ENCODE results near the gene OSBPL6. TPM values are rescaled to one million over a fixed set of nuclear protein-coding genes. Genes with fewer than 3 reads are reported as not detected.

OSBPL6 gene
- total and polyA plus RNA-seq, 9 of the 15 experiments (the other 6 are each of a cell fraction or from before 2014, with no cell fraction given), result 3.4 to 12.7 (median 9.3) TPM

- no peak for TF ChIP-seq ZFP30 (CRISPR knock-in tag; IDR thresholded peaks at IDR 0.05; ENCODE audit: borderline replicate concordance)
- TF ChIP-seq THAP12 (CRISPR knock-in tag; IDR thresholded peaks at IDR 0.05), result no peak
- TF ChIP-seq GTF2E2 (tag; IDR thresholded peaks at IDR 0.05), result peak; percentile 72
- no peak for TF ChIP-seq PHF20 (IDR thresholded peaks at IDR 0.05; ENCODE audit: partially characterized antibody)
- TF ChIP-seq CREB1 (IDR thresholded peaks at IDR 0.05), result peak; percentile 47
- peak; percentile 68; the same call in 1 of the 2 replicates for TF ChIP-seq CREB1 (CRISPR knock-in tag; IDR thresholded peaks at IDR 0.05)
- TF ChIP-seq GATAD2A (IDR thresholded peaks at IDR 0.05), result peak; percentile 91
- no peak for TF ChIP-seq NCOA4 (IDR thresholded peaks at IDR 0.05; ENCODE audit: partially characterized antibody)
- no peak for TF ChIP-seq FOXA1 (IDR thresholded peaks at IDR 0.05; ENCODE audit: borderline replicate concordance)
- TF ChIP-seq RBBP5 (IDR thresholded peaks at IDR 0.05; ENCODE audit: borderline replicate concordance, insufficient read depth, low read length, poor library complexity, severe bottlenecking), result no peak
- TF ChIP-seq ZNF263 (CRISPR knock-in tag; IDR thresholded peaks at IDR 0.05; ENCODE audit: borderline replicate concordance), result peak; percentile 70; the same call in 1 of the 2 replicates
- TF ChIP-seq NUFIP1 (IDR thresholded peaks at IDR 0.05; ENCODE audit: partially characterized antibody), result no peak
- TF ChIP-seq CXXC5 (CRISPR knock-in tag; IDR thresholded peaks at IDR 0.05), result peak; percentile 71
- no peak for TF ChIP-seq ZNF224 (CRISPR knock-in tag; IDR thresholded peaks at IDR 0.05)
- peak; percentile 59 for TF ChIP-seq MAFK (IDR thresholded peaks at IDR 0.05; ENCODE audit: low read length)
- TF ChIP-seq, protein P1, sequence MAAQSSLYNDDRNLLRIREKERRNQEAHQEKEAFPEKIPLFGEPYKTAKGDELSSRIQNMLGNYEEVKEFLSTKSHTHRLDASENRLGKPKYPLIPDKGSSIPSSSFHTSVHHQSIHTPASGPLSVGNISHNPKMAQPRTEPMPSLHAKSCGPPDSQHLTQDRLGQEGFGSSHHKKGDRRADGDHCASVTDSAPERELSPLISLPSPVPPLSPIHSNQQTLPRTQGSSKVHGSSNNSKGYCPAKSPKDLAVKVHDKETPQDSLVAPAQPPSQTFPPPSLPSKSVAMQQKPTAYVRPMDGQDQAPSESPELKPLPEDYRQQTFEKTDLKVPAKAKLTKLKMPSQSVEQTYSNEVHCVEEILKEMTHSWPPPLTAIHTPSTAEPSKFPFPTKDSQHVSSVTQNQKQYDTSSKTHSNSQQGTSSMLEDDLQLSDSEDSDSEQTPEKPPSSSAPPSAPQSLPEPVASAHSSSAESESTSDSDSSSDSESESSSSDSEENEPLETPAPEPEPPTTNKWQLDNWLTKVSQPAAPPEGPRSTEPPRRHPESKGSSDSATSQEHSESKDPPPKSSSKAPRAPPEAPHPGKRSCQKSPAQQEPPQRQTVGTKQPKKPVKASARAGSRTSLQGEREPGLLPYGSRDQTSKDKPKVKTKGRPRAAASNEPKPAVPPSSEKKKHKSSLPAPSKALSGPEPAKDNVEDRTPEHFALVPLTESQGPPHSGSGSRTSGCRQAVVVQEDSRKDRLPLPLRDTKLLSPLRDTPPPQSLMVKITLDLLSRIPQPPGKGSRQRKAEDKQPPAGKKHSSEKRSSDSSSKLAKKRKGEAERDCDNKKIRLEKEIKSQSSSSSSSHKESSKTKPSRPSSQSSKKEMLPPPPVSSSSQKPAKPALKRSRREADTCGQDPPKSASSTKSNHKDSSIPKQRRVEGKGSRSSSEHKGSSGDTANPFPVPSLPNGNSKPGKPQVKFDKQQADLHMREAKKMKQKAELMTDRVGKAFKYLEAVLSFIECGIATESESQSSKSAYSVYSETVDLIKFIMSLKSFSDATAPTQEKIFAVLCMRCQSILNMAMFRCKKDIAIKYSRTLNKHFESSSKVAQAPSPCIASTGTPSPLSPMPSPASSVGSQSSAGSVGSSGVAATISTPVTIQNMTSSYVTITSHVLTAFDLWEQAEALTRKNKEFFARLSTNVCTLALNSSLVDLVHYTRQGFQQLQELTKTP (IDR thresholded peaks at IDR 0.05; ENCODE audit: low read depth in 1 of 2, partially characterized antibody in 2 of 2), result peak; percentile 51 to 52
- TF ChIP-seq TFAP4 (CRISPR knock-in tag; IDR thresholded peaks at IDR 0.05; ENCODE audit: borderline replicate concordance), result peak; percentile 78; the same call in 1 of the 2 replicates
- peak in 1 of 2 experiments; percentile 64; a peak in 2 of 4 replicates for TF ChIP-seq FOXK2 (conservative IDR thresholded peaks at IDR 0.05 in 1 of 2, IDR thresholded peaks at IDR 0.05 in 1 of 2; ENCODE audit: low read depth in 2 of 2)
- no peak; the same call in 1 of the 2 replicates for TF ChIP-seq ZKSCAN3 (CRISPR knock-in tag; IDR thresholded peaks at IDR 0.05)
- no peak for TF ChIP-seq BDP1 (IDR thresholded peaks at IDR 0.05; ENCODE audit: insufficient read depth, insufficient read length)
- no peak for TF ChIP-seq PYGO2 (tag; IDR thresholded peaks at IDR 0.05)
These were observed 220.2 kb downstream of the OSBPL6 start (continued) for GRCh38 chr2:178414266-178415247.
